Nephron (organoid): ENCODE measurements around the gene LRFN3.

Experiments used
- H3K27ac Mint-ChIP-seq, 3 experiments: 2 replicates each; pipeline ENCODE4 v1.8.0; 2020; ENCODE audit warnings: mixed read lengths in 3 of 3, mild to moderate bottlenecking in 2 of 3, moderate library complexity in 1 of 3
- H3K27me3 Mint-ChIP-seq: 2 replicates; pipeline ENCODE4 v1.8.0; 2021; ENCODE audit warnings: low read depth, mild to moderate bottlenecking, moderate library complexity, mixed read lengths
- H3K36me3 Mint-ChIP-seq: 2 replicates; pipeline ENCODE4 v1.8.0; 2020; ENCODE audit warnings: low read depth, mixed read lengths
- H3K4me1 Mint-ChIP-seq: 2 replicates; pipeline ENCODE4 v1.8.0; 2020; ENCODE audit warnings: mixed read lengths
- H3K4me3 Mint-ChIP-seq, 3 experiments: 2 replicates each; pipeline ENCODE4 v1.8.0; 2020; ENCODE audit warnings: mild to moderate bottlenecking in 3 of 3, mixed read lengths in 3 of 3, moderate library complexity in 2 of 3
- H3K9me3 Mint-ChIP-seq: 2 replicates; pipeline ENCODE4 v1.8.0; 2020; ENCODE audit warnings: mixed read lengths
- TF ChIP-seq, protein P1 (sequence below), 3 experiments: fragments of 200-600 bp; sonication (generic); IDR thresholded peaks; one replicate each; pipeline ENCODE4 v1.5.0; 2021; ENCODE audit warnings: antibody characterized with exemption in 3 of 3; ENCODE audit not compliant: unreplicated experiment in 3 of 3

Gene LRFN3

GRCh38 chr19:35940078-35940775 is 4.1 kb downstream of the LRFN3 start:
- H3K9me3 Mint-ChIP-seq, result no peaks in the 10 kb centered on the region
- no peak overlapping the region for H3K27ac Mint-ChIP-seq
- peaks cover 2% of the 10 kb centered on the region for H3K27me3 Mint-ChIP-seq
- TF ChIP-seq, protein P1, sequence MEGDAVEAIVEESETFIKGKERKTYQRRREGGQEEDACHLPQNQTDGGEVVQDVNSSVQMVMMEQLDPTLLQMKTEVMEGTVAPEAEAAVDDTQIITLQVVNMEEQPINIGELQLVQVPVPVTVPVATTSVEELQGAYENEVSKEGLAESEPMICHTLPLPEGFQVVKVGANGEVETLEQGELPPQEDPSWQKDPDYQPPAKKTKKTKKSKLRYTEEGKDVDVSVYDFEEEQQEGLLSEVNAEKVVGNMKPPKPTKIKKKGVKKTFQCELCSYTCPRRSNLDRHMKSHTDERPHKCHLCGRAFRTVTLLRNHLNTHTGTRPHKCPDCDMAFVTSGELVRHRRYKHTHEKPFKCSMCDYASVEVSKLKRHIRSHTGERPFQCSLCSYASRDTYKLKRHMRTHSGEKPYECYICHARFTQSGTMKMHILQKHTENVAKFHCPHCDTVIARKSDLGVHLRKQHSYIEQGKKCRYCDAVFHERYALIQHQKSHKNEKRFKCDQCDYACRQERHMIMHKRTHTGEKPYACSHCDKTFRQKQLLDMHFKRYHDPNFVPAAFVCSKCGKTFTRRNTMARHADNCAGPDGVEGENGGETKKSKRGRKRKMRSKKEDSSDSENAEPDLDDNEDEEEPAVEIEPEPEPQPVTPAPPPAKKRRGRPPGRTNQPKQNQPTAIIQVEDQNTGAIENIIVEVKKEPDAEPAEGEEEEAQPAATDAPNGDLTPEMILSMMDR (IDR thresholded peaks at IDR 0.05; ENCODE audit: unreplicated experiment in 3 of 3), result no peak
- H3K4me1 Mint-ChIP-seq, result peaks cover 22% of the 10 kb centered on the region
- peaks cover 26% of the 10 kb centered on the region for H3K36me3 Mint-ChIP-seq
- no peak overlapping the region for H3K4me3 Mint-ChIP-seq

GRCh38 chr19:35940839-35941238 is 4.7 kb downstream of the LRFN3 start:
- Mint-ChIP-seq H3K27ac (no peak overlapping the region), H3K4me3 (no peak overlapping the region), H3K9me3 (no peaks in the 10 kb centered on the region), H3K4me1 (peaks cover 20% of the 10 kb centered on the region), H3K27me3 (peaks cover 4% of the 10 kb centered on the region), H3K36me3 (peaks cover 32% of the 10 kb centered on the region)
- TF ChIP-seq, protein P1 (IDR thresholded peaks at IDR 0.05; ENCODE audit: unreplicated experiment in 3 of 3), result no peak

DNA sequence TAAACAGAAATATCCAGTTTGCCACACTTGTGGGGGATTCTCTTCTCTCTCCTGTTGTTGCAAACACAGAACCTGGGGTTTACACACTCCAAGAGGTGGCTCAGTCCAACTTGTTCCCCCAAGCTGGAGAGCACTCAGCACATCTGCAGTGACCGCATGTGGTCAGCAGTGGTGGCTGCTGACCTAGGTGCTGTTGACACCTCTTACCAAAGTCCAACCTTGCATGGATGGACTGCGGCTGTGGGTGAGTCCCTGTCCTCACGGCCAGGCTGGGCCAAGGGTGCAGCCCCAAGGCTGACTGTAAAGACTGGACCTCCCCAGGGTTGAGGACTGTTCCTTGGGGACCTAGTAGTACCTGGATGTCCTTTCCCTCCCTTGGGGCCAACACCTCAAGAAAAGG is 6.1 kb downstream of the LRFN3 start:
- Mint-ChIP-seq H3K36me3 (peaks cover 34% of the 10 kb centered on the region), H3K27ac (no peak overlapping the region), H3K27me3 (peaks cover 4% of the 10 kb centered on the region)

DNA sequence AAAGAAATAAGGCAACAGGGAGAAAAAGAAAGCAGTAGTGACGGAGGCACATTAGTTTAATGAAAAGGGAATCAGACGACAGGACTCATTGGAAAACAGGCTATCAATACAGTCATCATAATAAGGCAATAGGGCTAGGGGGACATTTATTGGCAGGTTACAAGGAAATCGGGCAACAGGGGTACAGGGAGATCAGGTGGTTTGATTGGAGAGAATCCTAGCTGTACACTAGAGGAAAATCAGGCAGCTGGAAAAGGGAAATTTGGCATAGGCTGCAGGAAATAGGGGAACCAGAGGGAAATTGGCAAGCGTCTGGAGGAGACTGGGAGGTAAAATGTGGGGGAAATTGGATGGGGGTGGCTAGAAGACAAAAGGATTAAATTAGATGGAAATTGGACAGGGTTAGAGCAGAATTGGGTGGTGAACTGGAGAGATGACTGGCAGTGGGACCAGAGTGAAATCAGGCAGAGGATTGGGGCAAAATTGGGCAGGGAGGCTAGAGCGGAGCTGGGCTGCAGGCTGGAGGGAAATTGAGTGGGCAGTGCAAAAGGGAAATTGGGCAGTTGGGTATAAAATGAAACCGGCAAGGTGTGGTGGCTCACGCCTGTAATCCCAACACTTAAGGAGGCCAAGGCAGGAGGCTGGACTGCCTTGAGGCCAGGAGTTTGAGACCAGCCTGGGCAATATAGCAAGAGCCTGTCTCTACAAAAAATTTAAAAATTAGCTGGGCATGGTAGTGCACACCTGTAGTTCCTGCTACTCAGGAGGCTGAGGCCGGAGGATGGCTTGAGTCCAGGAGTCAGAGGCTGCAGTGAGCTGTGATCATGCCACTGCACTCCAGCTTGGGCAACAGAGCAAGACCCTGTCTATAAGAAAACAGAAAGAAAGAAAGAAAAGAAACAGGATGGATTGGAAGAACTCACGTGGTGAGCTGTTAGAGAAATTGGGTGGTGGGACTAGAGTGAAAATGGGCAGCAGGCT is 7.4 kb downstream of the LRFN3 start:
- Mint-ChIP-seq H3K27me3 (peaks cover 4% of the 10 kb centered on the region), H3K27ac (no peak overlapping the region), H3K36me3 (peaks cover 34% of the 10 kb centered on the region), H3K9me3 (no peaks in the 10 kb centered on the region), H3K4me3 (no peak overlapping the region), H3K4me1 (peaks cover 3% of the 10 kb centered on the region)
- TF ChIP-seq, protein P1 (IDR thresholded peaks at IDR 0.05; ENCODE audit: unreplicated experiment in 3 of 3), result no peak

More for the DNA sequence above, 6.1 kb downstream of the LRFN3 start:
- Mint-ChIP-seq H3K4me3 (no peak overlapping the region), H3K9me3 (no peaks in the 10 kb centered on the region), H3K4me1 (peaks cover 15% of the 10 kb centered on the region)
- TF ChIP-seq, protein P1 (IDR thresholded peaks at IDR 0.05; ENCODE audit: unreplicated experiment in 3 of 3), result no peak

DNA sequence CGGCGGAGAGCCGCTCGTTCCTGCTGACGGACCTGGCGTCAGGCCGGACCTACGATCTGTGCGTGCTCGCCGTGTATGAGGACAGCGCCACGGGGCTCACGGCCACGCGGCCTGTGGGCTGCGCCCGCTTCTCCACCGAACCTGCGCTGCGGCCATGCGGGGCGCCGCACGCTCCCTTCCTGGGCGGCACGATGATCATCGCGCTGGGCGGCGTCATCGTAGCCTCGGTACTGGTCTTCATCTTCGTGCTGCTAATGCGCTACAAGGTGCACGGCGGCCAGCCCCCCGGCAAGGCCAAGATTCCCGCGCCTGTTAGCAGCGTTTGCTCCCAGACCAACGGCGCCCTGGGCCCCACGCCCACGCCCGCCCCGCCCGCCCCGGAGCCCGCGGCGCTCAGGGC is 8.4 kb downstream of the LRFN3 start:
- Mint-ChIP-seq H3K27ac (no peak overlapping the region), H3K27me3 (peaks cover 4% of the 10 kb centered on the region), H3K4me3 (no peak overlapping the region), H3K9me3 (no peaks in the 10 kb centered on the region), H3K36me3 (peaks cover 34% of the 10 kb centered on the region), H3K4me1 (peaks cover 5% of the 10 kb centered on the region)
- TF ChIP-seq, protein P1 (IDR thresholded peaks at IDR 0.05; ENCODE audit: unreplicated experiment in 3 of 3), result no peak
